CD4-positive, alpha-beta T cell treated with Interleukin-15 for 4 hours (primary cell): ENCODE measurements around the gene CACNA1C.

Experiments used
- DNase-seq: peaks from one replicate; pipeline ENCODE4 v3.0.0-alpha.2; 2020; ENCODE audit warnings: low spot score

CACNA1C gene

DNA sequence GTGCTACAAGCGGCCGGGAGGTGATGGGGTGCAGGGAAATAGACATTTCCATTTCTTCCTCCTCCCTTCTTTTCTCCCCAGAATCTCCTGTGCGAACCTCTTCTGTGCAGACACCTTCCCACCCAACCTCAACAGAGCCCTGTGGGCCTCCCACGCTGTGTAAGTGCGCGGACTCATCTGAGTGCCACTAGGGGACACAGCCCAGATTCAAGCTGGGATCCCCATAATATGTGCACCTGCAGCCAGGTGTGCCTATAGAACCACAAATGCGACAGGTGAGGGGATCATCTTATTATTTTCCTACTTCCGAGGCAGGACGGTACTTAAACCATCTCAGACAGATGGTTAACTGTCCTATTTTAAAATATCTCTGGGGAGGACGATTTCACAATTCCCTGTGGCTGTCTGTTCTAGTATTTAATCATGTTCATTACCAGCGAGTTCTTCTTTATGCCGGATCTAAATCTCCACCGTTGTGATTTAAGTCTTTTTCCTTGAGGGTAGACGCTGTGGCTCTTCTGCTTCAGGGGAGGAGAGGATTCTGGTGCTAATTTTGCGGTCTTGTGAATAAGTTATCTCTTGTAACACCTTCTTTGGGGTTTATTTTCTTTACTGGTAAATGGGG, 17.2 kb upstream of the CACNA1C start:
- no peak for DNase-seq

- DNase-seq: no peak
Measured at GRCh38 chr12:2039034-2039433, 13.8 kb upstream of the CACNA1C start.

GRCh38 chr12:2043054-2043453, 9.7 kb upstream of the CACNA1C start:
- no peak for DNase-seq

DNA sequence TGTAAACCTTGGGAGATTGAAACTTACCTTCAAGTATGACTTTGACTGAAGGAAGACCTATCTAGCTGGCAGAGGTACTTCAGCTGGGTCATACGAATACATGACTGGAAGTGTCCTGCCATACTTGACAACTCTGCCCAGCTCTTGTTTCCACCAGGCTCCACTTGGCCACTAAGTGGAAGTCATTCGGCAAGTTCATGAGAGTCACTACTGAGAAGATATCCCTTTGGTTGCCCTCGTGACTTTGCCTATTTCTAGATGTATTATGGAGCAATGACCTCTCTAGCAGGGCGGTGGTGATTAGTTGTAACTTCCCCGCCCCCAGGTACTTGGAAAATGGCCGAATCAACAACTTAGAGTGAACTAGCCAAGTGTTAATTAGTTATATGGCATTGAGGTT, 8.6 kb upstream of the CACNA1C start:
- DNase-seq: no peak

DNA sequence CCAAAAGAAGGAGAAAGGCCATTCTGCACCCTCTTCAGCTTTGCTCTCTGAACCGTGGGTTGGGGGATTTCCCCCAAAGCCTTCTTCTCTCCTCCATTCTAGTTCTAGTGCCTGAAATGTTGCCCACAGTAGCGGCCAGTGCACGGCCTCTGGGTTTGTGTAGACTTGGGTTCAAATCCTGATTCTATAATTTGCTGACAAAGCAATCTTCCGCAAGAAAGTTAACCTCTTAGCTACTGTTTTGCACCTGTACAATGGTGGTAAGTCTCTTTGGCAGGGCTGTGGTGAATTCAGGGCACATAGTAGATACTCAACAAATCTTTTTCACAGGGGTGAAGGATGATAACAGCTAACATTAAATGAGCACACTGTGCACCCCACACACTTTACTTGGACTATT, 5.8 kb upstream of the CACNA1C start:
- DNase-seq: no peak

DNA sequence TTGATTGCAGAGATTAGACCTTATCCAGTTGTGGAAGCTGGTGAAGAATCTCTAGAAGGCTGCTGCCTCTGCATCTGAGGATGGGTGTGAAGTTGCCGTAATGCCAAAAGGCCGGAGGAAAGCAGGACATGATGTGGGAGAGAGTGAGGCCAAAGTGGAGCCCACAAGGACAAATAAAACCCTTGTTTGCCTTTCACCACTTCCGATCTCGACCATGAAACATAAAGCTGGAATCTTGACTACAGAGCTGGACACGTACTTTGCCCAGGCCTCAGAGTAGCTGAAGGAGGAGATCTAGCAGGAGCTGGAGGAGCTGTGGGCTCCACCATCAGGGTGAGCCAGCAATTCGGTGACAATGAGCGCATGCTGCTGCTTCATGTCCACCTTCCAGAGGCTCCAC, 5.0 kb upstream of the CACNA1C start:
- DNase-seq: no peak

GRCh38 chr12:2049604-2050540, 2.9 kb upstream of the CACNA1C start:
- no peak for DNase-seq

DNA sequence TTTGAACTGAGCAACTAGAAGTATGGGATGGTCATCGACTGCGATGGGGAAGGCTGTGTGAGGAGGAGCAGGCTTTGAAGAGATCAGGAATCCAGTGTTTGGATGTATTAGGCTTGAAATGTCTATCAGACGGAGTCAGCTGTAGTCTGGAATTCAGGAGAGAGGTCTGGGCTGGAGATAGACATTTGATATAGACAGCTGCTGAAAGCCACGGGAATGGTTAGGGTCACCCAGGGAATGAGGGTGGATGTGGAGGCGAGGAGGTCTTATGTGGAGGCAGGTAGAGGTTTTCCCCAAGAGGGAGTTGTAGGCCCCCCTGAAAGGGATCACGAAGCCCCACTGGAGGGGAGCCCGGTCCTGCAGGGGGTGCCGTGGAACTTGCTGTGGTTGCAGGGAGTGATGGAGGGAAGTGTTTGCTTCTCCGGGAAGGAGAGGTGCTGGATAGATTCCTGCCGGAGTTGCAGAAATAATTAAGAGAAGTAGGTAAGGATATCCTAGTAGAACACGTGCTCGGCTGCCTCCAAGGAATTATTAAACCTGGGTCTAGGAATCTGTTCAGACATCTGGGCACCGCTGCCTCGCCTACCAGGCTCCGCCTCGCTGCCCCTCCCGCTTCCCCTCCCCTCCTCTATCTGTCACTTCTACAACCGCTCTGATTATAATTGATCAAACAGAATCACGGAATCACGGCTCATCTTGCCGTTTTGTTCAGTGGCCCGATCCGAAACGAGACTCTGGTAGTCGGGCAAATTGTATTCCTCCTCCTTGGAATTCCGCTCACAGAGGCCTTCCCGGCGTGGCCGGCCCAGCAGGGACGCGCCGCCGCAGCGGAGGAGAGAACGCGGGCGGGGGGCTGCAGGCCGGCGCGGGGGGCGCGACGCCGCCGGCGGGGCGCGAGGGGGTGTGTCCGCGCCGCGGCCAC, 826 bp upstream of the CACNA1C start:
- DNase-seq: no peak

GRCh38 chr12:2053691-2054090, 904 bp downstream of the CACNA1C start:
- no peak for DNase-seq

DNA sequence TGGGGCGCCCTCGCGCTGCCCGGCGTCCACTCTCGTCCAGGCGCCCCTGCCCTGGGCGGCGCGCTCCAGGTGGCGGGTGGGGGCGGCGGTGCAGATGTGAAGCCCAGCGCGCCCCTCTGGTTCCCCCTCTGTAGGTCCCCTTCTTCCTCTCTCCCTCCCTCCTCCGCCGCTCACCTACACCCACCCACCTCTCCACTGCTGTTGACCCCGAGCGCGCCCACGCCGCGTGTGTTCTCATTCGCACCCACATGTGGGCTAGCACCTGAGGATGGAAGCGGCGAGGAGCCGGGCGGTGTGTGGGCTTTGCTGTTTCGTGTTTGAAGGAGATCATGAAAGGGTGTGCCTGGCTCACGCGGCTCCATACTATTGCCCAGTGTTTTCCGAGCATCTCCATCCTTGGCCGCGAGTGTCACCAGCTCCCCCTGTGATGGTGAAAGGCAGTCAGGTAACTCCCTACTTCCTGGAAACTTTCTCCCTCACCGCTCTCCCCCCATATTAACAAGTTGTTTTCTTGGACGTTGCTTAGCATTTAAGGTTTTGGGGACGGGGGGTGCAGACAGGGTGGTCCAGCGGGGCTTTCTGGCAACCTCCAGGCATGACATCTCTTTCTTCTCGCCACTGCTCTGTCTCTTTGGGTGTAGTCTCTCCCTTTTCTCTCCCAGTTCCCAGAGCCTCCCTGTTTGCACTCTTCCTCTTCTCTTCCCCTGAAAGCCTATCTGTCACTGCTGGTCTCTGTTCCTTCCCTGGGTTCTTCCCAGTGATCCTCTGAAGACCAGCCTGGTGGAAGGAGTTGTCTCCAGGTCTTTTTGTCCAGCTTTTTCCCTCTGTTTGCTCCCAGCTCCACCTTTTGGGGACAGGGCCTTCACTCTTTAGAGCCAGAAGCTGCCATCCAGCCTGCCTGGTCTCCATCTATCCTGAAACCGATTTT, 1.6 kb downstream of the CACNA1C start:
- no peak for DNase-seq

DNA sequence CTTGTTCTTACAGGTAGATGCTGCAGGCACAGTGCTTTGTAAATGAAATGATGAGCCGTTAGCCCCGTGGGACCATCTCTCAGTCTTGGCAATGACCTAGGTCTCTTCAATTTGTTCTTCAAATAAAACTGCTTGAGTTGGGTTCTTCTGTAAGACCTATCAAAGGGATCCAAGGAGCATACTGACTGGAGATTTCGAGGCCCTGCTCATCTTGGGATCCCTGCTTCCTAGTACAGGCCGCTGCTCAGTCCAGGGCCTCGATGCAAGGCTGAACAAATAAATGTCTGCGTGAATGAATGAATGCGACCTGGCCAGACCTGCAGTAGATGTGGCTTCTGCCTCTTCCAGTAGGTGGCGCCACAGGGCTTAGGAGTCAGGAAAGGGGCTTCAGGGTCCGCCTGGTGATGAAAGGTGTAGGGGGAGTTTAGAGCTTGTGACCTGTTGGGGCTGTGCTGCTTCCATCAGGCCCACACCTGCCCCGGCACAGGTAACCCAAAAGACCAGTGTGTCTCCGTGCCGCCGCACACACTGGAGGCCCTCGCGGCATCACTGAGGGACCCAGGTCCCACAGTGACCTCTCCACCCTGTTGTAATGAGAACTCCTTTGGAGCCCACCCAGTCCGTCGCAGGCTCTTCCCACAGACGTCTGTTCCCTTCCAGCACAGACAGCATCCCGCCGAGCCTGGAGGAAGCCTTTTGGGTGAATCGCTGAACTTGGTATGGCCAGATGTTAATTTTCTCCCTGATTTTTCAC, 4.4 kb downstream of the CACNA1C start:
- peak; percentile 26 for DNase-seq

DNA sequence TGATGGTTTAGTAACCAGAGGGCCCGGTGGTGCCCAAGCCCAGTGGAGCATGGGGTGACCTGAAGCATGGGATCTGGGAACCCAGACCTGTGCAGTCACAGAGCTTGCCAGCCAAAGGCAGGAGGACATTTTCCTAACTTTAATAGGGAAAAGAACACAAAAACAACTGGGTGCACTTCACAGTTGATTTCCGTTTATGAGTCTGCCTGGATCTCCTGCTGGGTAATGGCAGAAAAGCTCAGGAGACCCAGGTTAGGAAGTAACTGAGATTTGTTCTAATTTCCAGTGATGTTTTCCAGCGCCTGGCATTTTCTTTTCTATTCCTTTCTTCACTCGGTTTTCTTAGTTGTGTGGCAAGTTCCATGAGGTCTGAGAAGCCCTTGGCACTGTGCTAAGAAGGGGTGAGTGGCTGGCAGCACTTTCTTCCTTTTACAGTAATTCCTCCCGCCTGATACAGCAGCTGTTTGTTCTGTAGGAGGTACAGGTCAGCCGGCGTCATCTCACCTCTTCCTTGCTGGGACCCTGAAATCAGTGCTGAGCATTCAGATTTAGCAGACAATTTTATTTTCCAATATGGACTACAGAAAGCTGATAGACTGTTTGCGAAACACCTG, 5.1 kb downstream of the CACNA1C start:
- DNase-seq: no peak

GRCh38 chr12:2058837-2059236, 6.0 kb downstream of the CACNA1C start:
- DNase-seq: no peak

- no peak for DNase-seq
Measured at GRCh38 chr12:2061402-2061801, 8.6 kb downstream of the CACNA1C start.

DNA sequence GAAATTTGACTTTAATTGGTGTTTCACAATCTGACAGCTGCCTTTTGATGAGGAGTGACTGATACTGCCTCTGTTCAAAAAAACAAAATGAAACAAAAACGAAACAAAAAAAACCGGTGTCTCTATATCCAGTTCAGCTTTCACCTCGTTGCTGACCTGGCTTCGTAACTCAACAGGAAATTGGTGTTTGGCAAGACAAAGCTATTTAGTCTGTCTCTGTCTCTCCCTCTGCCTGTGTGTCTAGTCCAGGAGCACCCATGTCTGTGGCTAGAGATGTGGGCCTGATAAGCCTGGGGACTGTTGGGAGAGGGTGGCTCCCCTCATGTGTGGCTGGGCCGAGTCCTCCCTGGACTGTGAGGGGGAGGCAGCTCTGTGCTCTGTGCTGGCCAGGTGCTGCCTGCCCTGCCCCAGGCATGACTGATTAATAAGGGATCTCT, 11.3 kb downstream of the CACNA1C start:
- peak; percentile 17 for DNase-seq

GRCh38 chr12:2068653-2069052, 15.9 kb downstream of the CACNA1C start:
- DNase-seq: no peak

DNA sequence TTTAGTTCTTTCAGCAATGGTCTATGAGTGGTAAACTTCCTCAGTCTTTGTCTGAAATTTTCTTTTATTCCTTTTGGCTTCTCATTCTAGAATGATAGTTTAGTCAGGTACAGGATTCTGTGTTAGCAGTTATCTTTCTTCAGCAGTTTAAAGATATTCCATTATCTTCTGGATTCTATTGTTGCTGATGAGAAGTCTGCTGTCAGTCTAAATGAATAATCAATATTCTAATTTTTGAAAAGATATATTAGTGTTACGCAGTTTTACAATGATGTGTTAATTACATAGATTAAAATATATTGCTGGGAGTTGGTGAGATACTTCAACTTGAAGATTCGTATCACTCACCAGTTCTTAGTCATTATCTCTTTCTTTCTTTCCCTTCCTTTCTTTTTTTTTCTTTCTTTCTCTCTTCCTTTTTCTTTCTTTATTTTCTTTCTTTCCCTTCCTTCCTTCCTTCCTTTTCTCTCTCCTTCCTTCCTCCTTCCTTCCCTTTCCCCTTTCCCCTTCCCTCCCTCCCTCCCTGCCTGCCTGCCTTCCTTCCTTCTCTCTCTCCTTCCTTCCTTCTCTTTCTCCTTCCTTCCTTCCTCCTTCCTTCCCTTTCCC, 17.8 kb downstream of the CACNA1C start:
- DNase-seq: no peak

GRCh38 chr12:2074792-2075191, 22.0 kb downstream of the CACNA1C start:
- no peak for DNase-seq

DNA sequence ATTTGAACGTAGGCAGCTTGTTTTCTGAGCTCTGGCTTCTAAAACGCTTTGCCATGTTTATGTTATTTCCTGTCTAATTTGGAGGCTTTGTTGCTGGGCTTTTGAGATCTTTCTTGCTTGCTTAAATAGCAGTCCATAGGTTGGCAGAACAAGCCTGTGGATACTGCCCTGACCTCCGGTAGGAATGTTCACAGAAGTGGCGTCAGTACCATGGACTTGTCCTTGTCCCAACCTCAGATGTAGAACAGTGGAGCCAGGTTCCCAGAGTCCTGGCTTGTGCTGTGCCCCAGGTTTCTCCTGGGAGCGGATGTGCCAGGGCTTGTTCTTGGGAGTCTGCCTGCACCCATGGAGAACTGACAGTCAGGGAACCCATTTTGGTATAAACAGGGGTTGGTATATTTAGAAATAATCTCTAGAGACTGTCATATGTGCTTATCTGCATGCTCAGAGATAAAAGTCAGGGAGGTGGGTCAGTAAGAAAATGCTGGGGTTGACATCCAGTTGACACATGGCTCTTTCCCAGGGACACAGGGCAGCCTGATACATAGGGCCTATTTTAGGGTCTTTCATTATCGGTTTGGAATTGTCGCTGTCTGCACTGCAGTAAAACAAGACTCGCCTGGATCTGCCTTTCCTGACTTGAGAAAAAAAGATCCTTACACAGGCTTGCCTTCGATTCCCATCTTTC, 22.9 kb downstream of the CACNA1C start:
- no peak for DNase-seq
